HCT116 (cell line): ENCODE results near the gene NOS3. TPM values are rescaled to one million over a fixed set of nuclear protein-coding genes. Genes with fewer than 3 reads are reported as not detected.

Experiments used
- ATAC-seq: fragments of 200-7000 bp; cut with Tn5 transposase; 2 replicates; pipeline ENCODE4 v1.9.1; 2020; ENCODE audit warnings: mild to moderate bottlenecking, moderate library complexity
- BruUV-seq: library from RNA; stranded (reverse); fragments of 400-500 nt; replicated peaks from 2 replicates; lab custom pipeline; 2021; lab: Mats Ljungman, UMichigan
- CTCF ChIA-PET: fragments of 300-600 bp; sonication (Branson Sonifier 250); formaldehyde crosslinking; loops from one replicate; lab custom pipeline; 2021; ENCODE audit warnings: antibody characterized with exemption; lab: Charles Lee
- POLR2A ChIA-PET: fragments of 300-600, 350-600 bp; sonication (Branson Sonifier 250); formaldehyde crosslinking; loops from one replicate; lab custom pipeline; 2021; ENCODE audit warnings: antibody characterized with exemption; lab: Charles Lee
- RAD21 ChIA-PET, 2 experiments: fragments of 300-600 bp; sonication (Branson Sonifier 250); formaldehyde crosslinking; loops; one replicate each; lab custom pipeline; 2023; ENCODE audit warnings: low total read pairs in 2 of 2; ENCODE audit not compliant: uncharacterized antibody in 2 of 2, unreplicated experiment in 2 of 2, low non-redundant PET in 1 of 2; lab: Charles Lee
- DNase-seq: peaks from one replicate; pipeline ENCODE4 v3.0.0-alpha.2; 2010; ENCODE audit warnings: low read depth, low spot score
- H2AFZ ChIP-seq: fragments of 200-600 bp; shearing (Covaris generic), sonication (generic); 2 replicates; pipeline ENCODE4 v1.6.1; 2017; ENCODE audit warnings: low read depth, mixed run types, mixed read lengths, antibody characterized with exemption, low read length; ENCODE audit not compliant: poor library complexity, severe bottlenecking
- H3K27ac ChIP-seq: 2 replicates; pipeline ENCODE4 v1.5.1; 2012; ENCODE audit warnings: low read depth, low read length
- H3K27me3 ChIP-seq: fragments of 200-600 bp; sonication (generic); 2 replicates; pipeline ENCODE4 v1.6.1; 2016; ENCODE audit warnings: mixed run types, low read length, mixed read lengths; ENCODE audit not compliant: insufficient read depth
- H3K36me3 ChIP-seq, 2 experiments: fragments of 200-500 bp in 1 of 2; fragments of 200-600 bp in 1 of 2; sonication (Bioruptor generic) in 1 of 2; sonication (generic) in 1 of 2; 2 replicates each; pipeline versions ENCODE4 v1.5.1 to v1.6.1; 2014 to 2016; ENCODE audit warnings: low read length in 2 of 2, inconsistent platforms in 1 of 2, mixed read lengths in 1 of 2, mixed run types in 1 of 2; ENCODE audit not compliant: insufficient read depth in 2 of 2, control insufficient read depth in 1 of 2
- H3K4me1 ChIP-seq, 2 experiments: fragments of 200-600 bp in 1 of 2; sonication (generic) in 1 of 2; 2 replicates each; pipeline versions ENCODE4 v1.5.1 to v1.6.1; 2012 to 2017; ENCODE audit warnings: low read length in 2 of 2, inconsistent platforms in 1 of 2, mild to moderate bottlenecking in 1 of 2, mixed read lengths in 1 of 2, mixed run types in 1 of 2, moderate library complexity in 1 of 2; ENCODE audit not compliant: insufficient read depth in 2 of 2, control insufficient read depth in 1 of 2
- H3K4me2 ChIP-seq: fragments of 200-600 bp; sonication (generic); 2 replicates; pipeline ENCODE4 v1.6.1; 2017; ENCODE audit warnings: mixed run types, low read length, mixed read lengths
- H3K4me3 ChIP-seq, 2 experiments: fragments of 200-600 bp in 1 of 2; sonication (generic) in 1 of 2; replicated peaks in 1 of 2; 2 replicates each; pipeline ENCODE4 v1.5.1; 2011 to 2016; ENCODE audit warnings: low read length in 2 of 2, control low read depth in 1 of 2, low read depth in 1 of 2, mild to moderate bottlenecking in 1 of 2, mixed read lengths in 1 of 2, mixed run types in 1 of 2
- H3K79me2 ChIP-seq: fragments of 200-600 bp; sonication (generic); 2 replicates; pipeline ENCODE4 v1.6.1; 2017; ENCODE audit warnings: mild to moderate bottlenecking, mixed run types, low read length, moderate library complexity, mixed read lengths; ENCODE audit not compliant: insufficient read depth
- H3K9ac ChIP-seq: fragments of 200-600 bp; sonication (generic); 2 replicates; pipeline ENCODE4 v1.6.1; 2016; ENCODE audit warnings: low read length, mixed read lengths
- H3K9me2 ChIP-seq: fragments of 200-600 bp; sonication (generic), shearing (Covaris generic); 2 replicates; pipeline ENCODE4 v1.6.1; 2017; ENCODE audit warnings: mixed run types, mild to moderate bottlenecking, moderate library complexity; ENCODE audit not compliant: insufficient read depth
- H3K9me3 ChIP-seq, 2 experiments: fragments of 200-500 bp in 1 of 2; fragments of 200-600 bp in 1 of 2; sonication (Bioruptor generic) in 1 of 2; sonication (generic) in 1 of 2; 2 replicates each; pipeline ENCODE4 v1.6.1; 2014 to 2017; ENCODE audit warnings: low read length in 2 of 2, mixed read lengths in 2 of 2, inconsistent platforms in 1 of 2, low read depth in 1 of 2, mild to moderate bottlenecking in 1 of 2, mixed run types in 1 of 2, moderate library complexity in 1 of 2; ENCODE audit not compliant: control insufficient read depth in 1 of 2, insufficient read depth in 1 of 2
- H4K20me1 ChIP-seq: fragments of 200-600 bp; sonication (generic), shearing (Covaris generic); 2 replicates; pipeline ENCODE4 v1.6.1; 2017; ENCODE audit warnings: mixed run types, mild to moderate bottlenecking, moderate library complexity; ENCODE audit not compliant: insufficient read depth
- ATF3 ChIP-seq: IDR thresholded peaks from 2 replicates; pipeline ENCODE4 v1.6.1; 2012
- CBX3 ChIP-seq: IDR thresholded peaks from 2 replicates; pipeline ENCODE4 v1.6.1; 2012; ENCODE audit warnings: low read depth
- CEBPB ChIP-seq: IDR thresholded peaks from 2 replicates; pipeline ENCODE4 v1.6.1; 2012; ENCODE audit warnings: low read depth
- CTCF ChIP-seq, 3 experiments: fragments of 200-600 bp in 1 of 3; sonication (generic) in 1 of 3; IDR thresholded peaks in 2 of 3; conservative IDR thresholded peaks in 1 of 3; 2 replicates each; pipeline ENCODE4 v1.5.1; 2012 to 2017; ENCODE audit warnings: low read depth in 2 of 3, low read length in 2 of 3, antibody characterized with exemption in 1 of 3, borderline replicate concordance in 1 of 3, control low read depth in 1 of 3, mild to moderate bottlenecking in 1 of 3, mixed read lengths in 1 of 3, mixed run types in 1 of 3, moderate library complexity in 1 of 3; ENCODE audit not compliant: insufficient read depth in 1 of 3
- ELF1 ChIP-seq: IDR thresholded peaks from 2 replicates; pipeline ENCODE4 v1.6.1; 2012; ENCODE audit warnings: low read depth, borderline replicate concordance
- EZH2 ChIP-seq: fragments of 200-600 bp; sonication (generic); IDR thresholded peaks from 2 replicates; pipeline ENCODE4 v1.6.1; 2017; ENCODE audit warnings: antibody characterized with exemption, mixed run types
- EZH2phosphoT487 ChIP-seq: fragments of 200-600 bp; IDR thresholded peaks from 2 replicates; pipeline ENCODE4 v1.6.1; 2018; ENCODE audit warnings: antibody characterized with exemption, borderline replicate concordance
- JUND ChIP-seq: IDR thresholded peaks from 2 replicates; pipeline ENCODE4 v1.6.1; 2012
- MAX ChIP-seq: IDR thresholded peaks from 2 replicates; pipeline ENCODE4 v1.6.1; 2012
- POLR2A ChIP-seq: IDR thresholded peaks from 2 replicates; pipeline ENCODE4 v1.7.0; 2011; ENCODE audit warnings: borderline replicate concordance; ENCODE audit not compliant: insufficient read depth, insufficient read length; ENCODE audit errors: extremely low read depth
- RAD21 ChIP-seq: IDR thresholded peaks from 2 replicates; pipeline ENCODE4 v1.6.1; 2012; ENCODE audit warnings: low read depth, mild to moderate bottlenecking
- SIN3A ChIP-seq: IDR thresholded peaks from 2 replicates; pipeline ENCODE4 v1.6.1; 2012; ENCODE audit warnings: low read depth
- SRF ChIP-seq: IDR thresholded peaks from 2 replicates; pipeline ENCODE4 v1.6.1; 2012; ENCODE audit warnings: low read depth
- TCF7L2 ChIP-seq: IDR thresholded peaks from 2 replicates; pipeline ENCODE4 v1.7.0; 2011; ENCODE audit warnings: borderline replicate concordance, inconsistent platforms; ENCODE audit not compliant: insufficient read depth, insufficient read length; ENCODE audit errors: extremely low read depth
- YY1 ChIP-seq: IDR thresholded peaks from 2 replicates; pipeline ENCODE4 v1.6.1; 2011; ENCODE audit warnings: low read length, low read depth, moderate library complexity, mild to moderate bottlenecking; ENCODE audit not compliant: insufficient replicate concordance; ENCODE audit errors: extremely low read depth
- ZBTB33 ChIP-seq: IDR thresholded peaks from 2 replicates; pipeline ENCODE4 v1.6.1; 2011; ENCODE audit warnings: mild to moderate bottlenecking, low read length, moderate library complexity; ENCODE audit not compliant: insufficient replicate concordance; ENCODE audit errors: extremely low read depth
- ZNF274 ChIP-seq: fragments of 200-500 bp; sonication (Bioruptor generic); IDR thresholded peaks from 2 replicates; pipeline ENCODE4 v1.6.1; 2014; ENCODE audit warnings: mild to moderate bottlenecking, low read depth, low read length, inconsistent platforms
- intact Hi-C: fragments of 100-400 bp; cut with micrococcal nuclease; formaldehyde crosslinking; loops from 2 replicates; pipeline ENCODE4 v1.10.0; 2022
- total RNA-seq: library from RNA; stranded (reverse); gene quantifications from one replicate; pipeline ENCODE4 v1.2.1, GENCODE V29; 2021; ENCODE audit not compliant: unreplicated experiment

NOS3 gene
- total RNA-seq, 1 experiment from 2014 or later: 35.8 TPM

- no peak for TF ChIP-seq ZBTB33
Observed at GRCh38 chr7:150997075-150997511, 6.3 kb downstream of the NOS3 start (continued).

GRCh38 chr7:150997817-150998216 lies 7.0 kb downstream of the NOS3 start:
- Histone ChIP-seq H3K9me2 (no peaks in the 10 kb centered on the region), H3K36me3 (no peaks in the 10 kb centered on the region), H3K4me1 (no peaks in the 10 kb centered on the region), H3K4me2 (no peak overlapping the region), H3K9me3 (no peaks in the 10 kb centered on the region), H3K27me3 (no peaks in the 10 kb centered on the region), H2AFZ (no peak overlapping the region), H3K27ac (no peak overlapping the region), H3K4me3 (no peak overlapping the region), H3K9ac (no peak overlapping the region), H4K20me1 (no peaks in the 10 kb centered on the region), H3K79me2 (no peaks in the 10 kb centered on the region)
- ChIA-PET RAD21 (no interaction called here), POLR2A (no interaction called here), CTCF (no interaction called here)
- BruUV-seq: no TSS peak
- TF ChIP-seq EZH2 (no peak), EZH2phosphoT487 (no peak), JUND (no peak), CTCF (IDR thresholded peaks at IDR 0.05 in 2 of 3, conservative IDR thresholded peaks at IDR 0.05 in 1 of 3; ENCODE audit: borderline replicate concordance in 1 of 3, insufficient read depth in 1 of 3, low read depth in 2 of 3, low read length in 2 of 3) (no peak), ZNF274 (no peak), MAX (no peak), CBX3 (no peak), ATF3 (no peak), ELF1 (no peak), TCF7L2 (no peak), SRF (no peak), SIN3A (no peak), RAD21 (no peak), POLR2A (no peak), YY1 (no peak), CEBPB (no peak)
- intact Hi-C loops: no loop called here
- no peak for ATAC-seq
- no peak for DNase-seq
